Measurements from ENCODE around the gene ATP10B.

- TF ChIP-seq CTCF (IDR thresholded peaks at IDR 0.05): no peak
- no peak for TF ChIP-seq POLR2A (IDR thresholded peaks at IDR 0.05)
Observed at GRCh38 chr5:160616712-160617497, 235.1 kb downstream of the ATP10B start.

Data from Peyer's patch (tissue), 4 donors.